A549 (cell line): Measurements from ENCODE around the gene SNAPIN. TPM values are rescaled to one million over a fixed set of nuclear protein-coding genes. Genes with fewer than 3 reads are reported as not detected.
A peak's percentile ranks its signal among the peaks of the same experiment; 100 is the strongest.

Experiments used
- BCL3 ChIP-seq: fragments of >200 bp; sonication (Bioruptor Twin); formaldehyde crosslinking; IDR thresholded peaks from 3 replicates; pipeline ENCODE4 v1.6.1; 2016
- BHLHE40 ChIP-seq: IDR thresholded peaks from 2 replicates; pipeline ENCODE4 v1.6.1; 2012; ENCODE audit warnings: low read depth, low read length, inconsistent platforms
- CBX2 ChIP-seq: fragments of 200-600 bp; sonication (generic); IDR thresholded peaks from 2 replicates; pipeline ENCODE4 v1.6.1; 2016; ENCODE audit warnings: low read depth, mild to moderate bottlenecking, borderline replicate concordance
- CBX8 ChIP-seq: fragments of 200-600 bp; sonication (generic); IDR thresholded peaks from 2 replicates; pipeline ENCODE4 v1.6.1; 2016
- CEBPB ChIP-seq, 2 experiments: fragments of >200 bp in 1 of 2; sonication (Bioruptor Twin) in 1 of 2; formaldehyde crosslinking in 1 of 2; IDR thresholded peaks; 2 replicates each; pipeline ENCODE4 v1.6.1; 2012 to 2016
- CHD2 ChIP-seq: fragments of 150-350 bp; IDR thresholded peaks from 2 replicates; pipeline ENCODE4 v1.6.1; 2014; ENCODE audit warnings: low read length; ENCODE audit not compliant: partially characterized antibody
- CHD4 ChIP-seq: fragments of 200-600 bp; sonication (generic); IDR thresholded peaks from 2 replicates; pipeline ENCODE4 v1.6.1; 2016; ENCODE audit warnings: antibody characterized with exemption, mild to moderate bottlenecking, borderline replicate concordance
- EHF ChIP-seq: fragments of 250-450 bp; sonication (Bioruptor Pico); IDR thresholded peaks from 2 replicates; pipeline ENCODE4 v1.5.0; 2020; ENCODE audit warnings: mild to moderate bottlenecking
- EHMT2 ChIP-seq: fragments of 200-600 bp; sonication (generic); IDR thresholded peaks from 2 replicates; pipeline ENCODE4 v1.6.1; 2016; ENCODE audit warnings: antibody characterized with exemption, low read depth, mild to moderate bottlenecking, moderate library complexity
- EP300 ChIP-seq, 2 experiments: fragments of >200 bp; sonication (Bioruptor Twin); formaldehyde crosslinking; IDR thresholded peaks; 2 replicates in 1 of 2; 3 replicates in 1 of 2; pipeline ENCODE4 v1.6.1; 2016 to 2017
- FOSL2 ChIP-seq, 2 experiments: fragments of 450-650 bp in 1 of 2; fragments of >200 bp in 1 of 2; sonication (Bioruptor Twin) in 1 of 2; formaldehyde crosslinking; IDR thresholded peaks; 2 replicates each; pipeline versions ENCODE4 v1.5.0 to v1.6.1; 2016 to 2020; ENCODE audit warnings: mild to moderate bottlenecking in 1 of 2, moderate library complexity in 1 of 2
- FOXS1 ChIP-seq: fragments of 250-450 bp; sonication (Bioruptor Pico); IDR thresholded peaks from 2 replicates; pipeline ENCODE4 v1.5.0; 2020; ENCODE audit warnings: mild to moderate bottlenecking, moderate library complexity
- HEYL ChIP-seq: fragments of 250-450 bp; sonication (Bioruptor Pico); IDR thresholded peaks from 2 replicates; pipeline ENCODE4 v1.8.0; 2021; ENCODE audit warnings: mild to moderate bottlenecking, moderate library complexity
- HMGXB4 ChIP-seq: fragments of 250-450 bp; sonication (Bioruptor Pico); IDR thresholded peaks from 2 replicates; pipeline ENCODE4 v1.5.0; 2021; ENCODE audit warnings: mild to moderate bottlenecking, moderate library complexity, borderline replicate concordance
- HOXA7 ChIP-seq: fragments of 250-450 bp; sonication (Bioruptor Pico); IDR thresholded peaks from 2 replicates; pipeline ENCODE4 v1.5.0; 2020; ENCODE audit warnings: mild to moderate bottlenecking, moderate library complexity
- HOXB13 ChIP-seq: fragments of 250-450 bp; sonication (Bioruptor Pico); IDR thresholded peaks from 2 replicates; pipeline ENCODE4 v1.5.0; 2020; ENCODE audit warnings: low read depth, mild to moderate bottlenecking, moderate library complexity
- HOXB5 ChIP-seq: fragments of 250-450 bp; sonication (Bioruptor Pico); IDR thresholded peaks from 2 replicates; pipeline ENCODE4 v1.5.0; 2020; ENCODE audit warnings: mild to moderate bottlenecking, moderate library complexity
- JUN ChIP-seq, 2 experiments: fragments of >200 bp; sonication (Bioruptor Twin); formaldehyde crosslinking; IDR thresholded peaks; 2 replicates in 1 of 2; 3 replicates in 1 of 2; pipeline ENCODE4 v1.6.1; 2016 to 2017
- KDM5A ChIP-seq: fragments of 200-600 bp; sonication (generic); IDR thresholded peaks from 2 replicates; pipeline ENCODE4 v1.6.1; 2016; ENCODE audit warnings: antibody characterized with exemption, mild to moderate bottlenecking
- MAFK ChIP-seq: fragments of 450-650 bp; IDR thresholded peaks from 2 replicates; pipeline ENCODE4 v1.6.1; 2014; ENCODE audit not compliant: partially characterized antibody
- MAZ ChIP-seq: fragments of 150-350 bp; IDR thresholded peaks from 2 replicates; pipeline ENCODE4 v1.6.1; 2014; ENCODE audit warnings: antibody characterized with exemption, low read depth, low read length, borderline replicate concordance
- MYC ChIP-seq: IDR thresholded peaks from 2 replicates; pipeline ENCODE4 v1.6.1; 2012; ENCODE audit warnings: mild to moderate bottlenecking, inconsistent platforms, low read length, improper control_type of control experiment, borderline replicate concordance
- NFE2L2 ChIP-seq: fragments of 150-350 bp; conservative IDR thresholded peaks from 2 replicates; pipeline ENCODE4 v1.6.1; 2014; ENCODE audit warnings: low read length
- NPAS2 ChIP-seq: fragments of 250-450 bp; sonication (Bioruptor Pico); IDR thresholded peaks from 2 replicates; pipeline ENCODE4 v1.8.0; 2022; ENCODE audit warnings: mild to moderate bottlenecking, moderate library complexity, borderline replicate concordance
- PBX3 ChIP-seq: IDR thresholded peaks from 2 replicates; pipeline ENCODE4 v1.6.1; 2012
- POLR2AphosphoS2 ChIP-seq: conservative IDR thresholded peaks from 2 replicates; pipeline ENCODE4 v1.6.1; 2012; ENCODE audit warnings: low read length, improper control_type of control experiment, inconsistent platforms
- RAD21 ChIP-seq, 2 experiments: fragments of >200 bp in 1 of 2; sonication (Bioruptor Twin) in 1 of 2; formaldehyde crosslinking in 1 of 2; IDR thresholded peaks in 1 of 2; conservative IDR thresholded peaks in 1 of 2; 2 replicates in 1 of 2; 3 replicates in 1 of 2; pipeline ENCODE4 v1.6.1; 2012 to 2018; ENCODE audit warnings: inconsistent platforms in 1 of 2
- RARB ChIP-seq: fragments of 250-450 bp; sonication (Bioruptor Pico); IDR thresholded peaks from 2 replicates; pipeline ENCODE4 v1.8.0; 2021; ENCODE audit warnings: mild to moderate bottlenecking, moderate library complexity
- RNF2 ChIP-seq: fragments of 200-600 bp; sonication (generic); IDR thresholded peaks from 2 replicates; pipeline ENCODE4 v1.6.1; 2016; ENCODE audit warnings: low read depth, mild to moderate bottlenecking, antibody characterized with exemption, moderate library complexity, borderline replicate concordance
- SMC3 ChIP-seq: fragments of >200 bp; sonication (Bioruptor Twin); formaldehyde crosslinking; IDR thresholded peaks from 3 replicates; pipeline ENCODE4 v1.6.1; 2018; ENCODE audit warnings: inconsistent platforms
- SREBF2 ChIP-seq: fragments of 450-650 bp; IDR thresholded peaks from 2 replicates; pipeline ENCODE4 v1.6.1; 2014; ENCODE audit warnings: mild to moderate bottlenecking, moderate library complexity
- TFCP2L1 ChIP-seq: fragments of 250-450 bp; sonication (Bioruptor Pico); IDR thresholded peaks from 2 replicates; pipeline ENCODE4 v1.5.0; 2021; ENCODE audit warnings: mild to moderate bottlenecking
- TP53 ChIP-seq: fragments of 250-450 bp; sonication (Bioruptor Pico); IDR thresholded peaks from 2 replicates; pipeline ENCODE4 v1.5.0; 2021; ENCODE audit warnings: mild to moderate bottlenecking, moderate library complexity
- USF2 ChIP-seq: fragments of 450-650 bp; IDR thresholded peaks from 2 replicates; pipeline ENCODE4 v1.6.1; 2014; ENCODE audit warnings: antibody characterized with exemption
- ZC3H11A ChIP-seq: fragments of 450-650 bp; IDR thresholded peaks from 2 replicates; pipeline ENCODE4 v1.6.1; 2014; ENCODE audit warnings: antibody characterized with exemption, mild to moderate bottlenecking
- ZNF302 ChIP-seq: fragments of 250-450 bp; sonication (Bioruptor Pico); IDR thresholded peaks from 2 replicates; pipeline ENCODE4 v1.9.0; 2021; ENCODE audit warnings: inconsistent platforms, mild to moderate bottlenecking, moderate library complexity
- polyA plus RNA-seq, 4 experiments: library from polyadenylated mRNA; depleted of rRNA in 3 of 4; stranded (reverse); fragments of >200 nt; fragmentation: RNase III in 1 of 4; extraction: RNeasy Plus Mini Kit Qiagen cat#74134 plus additional on column Dnase treatment in 1 of 4; gene quantifications; 2 replicates in 3 of 4; 3 replicates in 1 of 4; pipeline ENCODE4 v1.2.3, GENCODE V29; 2011 to 2017
- TF ChIP-seq, protein P1 (sequence below): IDR thresholded peaks from 2 replicates; pipeline ENCODE4 v1.6.1; 2012
- TF ChIP-seq, protein P2 (sequence below): fragments of 250-450 bp; sonication (Bioruptor Pico); IDR thresholded peaks from 2 replicates; pipeline ENCODE4 v1.5.0; 2020; ENCODE audit warnings: low read depth, mild to moderate bottlenecking, moderate library complexity

SNAPIN gene
- polyA plus RNA-seq, 2 of the 4 experiments (the other 2 are of a cell fraction) = 52.6 to 71.4 TPM

GRCh38 chr1:153626904-153627714, 31.4 kb upstream of the SNAPIN start, which contains the start of gene S100A13 (continued):
- no peak for TF ChIP-seq NFE2L2
- no peak for TF ChIP-seq HOXB5 (CRISPR knock-in tag)
- TF ChIP-seq MYC = peak; percentile 34; the same call in 1 of the 2 replicates
- no peak for TF ChIP-seq ZC3H11A
- TF ChIP-seq JUN (IDR thresholded peaks at IDR 0.05) = peak in 1 of 2 experiments; percentile 50; a peak in 1 of 5 replicates
- TF ChIP-seq FOSL2 (IDR thresholded peaks at IDR 0.05) = no peak
- TF ChIP-seq FOSL2 (CRISPR knock-in tag; IDR thresholded peaks at IDR 0.05) = no peak
- TF ChIP-seq HOXB13 (CRISPR knock-in tag) = no peak
- no peak for TF ChIP-seq CHD4
- TF ChIP-seq HOXA7 (CRISPR knock-in tag) = no peak
- TF ChIP-seq KDM5A = no peak
- TF ChIP-seq RARB (CRISPR knock-in tag) = no peak
- no peak for TF ChIP-seq POLR2AphosphoS2
- no peak for TF ChIP-seq TP53 (CRISPR knock-in tag)
- no peak for TF ChIP-seq NPAS2 (CRISPR knock-in tag)
- no peak for TF ChIP-seq EHMT2
- TF ChIP-seq EP300 (IDR thresholded peaks at IDR 0.05) = no peak
- peak; percentile 69 for TF ChIP-seq SMC3
- TF ChIP-seq CBX8 = no peak
- no peak for TF ChIP-seq FOXS1 (CRISPR knock-in tag)
- TF ChIP-seq, protein P1, sequence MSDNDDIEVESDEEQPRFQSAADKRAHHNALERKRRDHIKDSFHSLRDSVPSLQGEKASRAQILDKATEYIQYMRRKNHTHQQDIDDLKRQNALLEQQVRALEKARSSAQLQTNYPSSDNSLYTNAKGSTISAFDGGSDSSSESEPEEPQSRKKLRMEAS = peak; percentile 55
- TF ChIP-seq CBX2 = no peak
- no peak for TF ChIP-seq CEBPB (IDR thresholded peaks at IDR 0.05)
- TF ChIP-seq, protein P2, sequence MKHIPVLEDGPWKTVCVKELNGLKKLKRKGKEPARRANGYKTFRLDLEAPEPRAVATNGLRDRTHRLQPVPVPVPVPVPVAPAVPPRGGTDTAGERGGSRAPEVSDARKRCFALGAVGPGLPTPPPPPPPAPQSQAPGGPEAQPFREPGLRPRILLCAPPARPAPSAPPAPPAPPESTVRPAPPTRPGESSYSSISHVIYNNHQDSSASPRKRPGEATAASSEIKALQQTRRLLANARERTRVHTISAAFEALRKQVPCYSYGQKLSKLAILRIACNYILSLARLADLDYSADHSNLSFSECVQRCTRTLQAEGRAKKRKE = no peak
- TF ChIP-seq MAFK = no peak
- TF ChIP-seq RNF2 = no peak
- no peak for TF ChIP-seq EHF (CRISPR knock-in tag)
- TF ChIP-seq SREBF2 = no peak
- TF ChIP-seq USF2 = no peak
- TF ChIP-seq PBX3 = no peak
- TF ChIP-seq BCL3 = 0 out of 3 replicates have a peak, but pooled peaks have one; percentile 53
- TF ChIP-seq ZNF302 (CRISPR knock-in tag) = no peak
- no peak for TF ChIP-seq TFCP2L1 (CRISPR knock-in tag)
- no peak for TF ChIP-seq HEYL (CRISPR knock-in tag)
- TF ChIP-seq BHLHE40 = no peak
- no peak for TF ChIP-seq MAZ
- TF ChIP-seq HMGXB4 (CRISPR knock-in tag) = no peak
- peak; percentile 54 to 72 for TF ChIP-seq RAD21 (conservative IDR thresholded peaks at IDR 0.05 in 1 of 2, IDR thresholded peaks at IDR 0.05 in 1 of 2)
- no peak for TF ChIP-seq CHD2
